Thoracic aorta (tissue), 2 donors: ENCODE data around the gene DCHS2. TPM values are rescaled to one million over a fixed set of nuclear protein-coding genes. Genes with fewer than 3 reads are reported as not detected.

Experiments
- ATAC-seq: fragments of 150-250 bp; one replicate; pipeline ENCODE4 v1.8.0; 2017; ENCODE audit warnings: low read depth; ENCODE audit not compliant: insufficient number of reproducible peaks, low FRiP score
- DNase-seq: peaks from one replicate; pipeline ENCODE4 v3.0.0-alpha.2; 2020; ENCODE audit warnings: low spot score
- H3K27ac ChIP-seq, 2 donors: fragments of 200-600 bp; sonication (generic); 1 replicate in 1 of 2; 2 replicates in 1 of 2; pipeline ENCODE4 v1.5.1; 2016; ENCODE audit warnings: mild to moderate bottlenecking in 2 of 2, moderate library complexity in 2 of 2
- H3K27me3 ChIP-seq: fragments of 200-600 bp; sonication (generic); replicated peaks from 2 replicates; pipeline ENCODE4 v1.6.0; 2016; ENCODE audit warnings: mild to moderate bottlenecking; ENCODE audit not compliant: insufficient read depth
- H3K36me3 ChIP-seq: fragments of 200-600 bp; sonication (generic); one replicate; pipeline ENCODE4 v1.5.1; 2016
- H3K4me1 ChIP-seq, 2 donors: fragments of 200-600 bp; sonication (generic); 1 replicate in 1 of 2; 2 replicates in 1 of 2; pipeline versions ENCODE4 v1.5.1 to v1.6.0; 2016; ENCODE audit warnings: low read depth in 2 of 2, mild to moderate bottlenecking in 1 of 2; ENCODE audit not compliant: control insufficient read depth in 1 of 2
- H3K4me3 ChIP-seq: fragments of 200-600 bp; sonication (generic); 2 replicates; pipeline ENCODE4 v1.5.1; 2016; ENCODE audit warnings: mild to moderate bottlenecking
- H3K9me3 ChIP-seq: fragments of 200-600 bp; sonication (generic); 2 replicates; pipeline ENCODE4 v1.5.1; 2016
- total RNA-seq, 2 donors: library from RNA; depleted of rRNA; stranded (reverse); fragments of >200 nt; gene quantifications; one replicate each; pipeline versions ENCODE4 v1.1.0 to v1.2.3, GENCODE V29; 2016
- TF ChIP-seq, protein P1 (sequence below): fragments of 200-600 bp; sonication (generic); IDR thresholded peaks from one replicate; pipeline ENCODE4 v1.5.1; 2019; ENCODE audit warnings: antibody characterized with exemption

The DCHS2 gene
- total RNA-seq, 2 donors from 2014 or later: 0.35 TPM; not detected in 1

DNA sequence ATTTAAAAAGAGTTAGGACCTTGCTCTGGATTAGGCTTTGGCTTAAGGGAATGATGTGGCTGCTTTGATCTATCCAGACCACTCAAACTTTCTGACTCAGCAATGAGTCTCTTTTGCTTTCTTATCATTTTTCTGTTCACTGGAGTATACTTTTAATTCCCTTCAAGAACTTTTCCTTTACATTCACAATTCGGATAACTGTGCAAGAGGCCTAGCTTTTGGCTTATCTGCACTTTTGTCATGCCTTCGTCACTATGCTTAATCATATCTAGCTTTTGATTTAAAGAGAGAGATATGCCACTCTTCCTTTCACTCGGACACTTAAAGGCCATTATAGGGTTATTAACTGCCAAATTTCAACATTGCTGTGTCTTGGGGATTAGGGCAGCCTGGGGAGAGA lies 147.9 kb downstream of the DCHS2 start:
- H3K27ac ChIP-seq: no peak overlapping the region
- no peaks in the 10 kb centered on the region for H3K36me3 ChIP-seq
- H3K4me3 ChIP-seq: no peak overlapping the region
- no peaks in the 10 kb centered on the region for H3K9me3 ChIP-seq
- no peaks in the 10 kb centered on the region for H3K27me3 ChIP-seq
- TF ChIP-seq, protein P1, sequence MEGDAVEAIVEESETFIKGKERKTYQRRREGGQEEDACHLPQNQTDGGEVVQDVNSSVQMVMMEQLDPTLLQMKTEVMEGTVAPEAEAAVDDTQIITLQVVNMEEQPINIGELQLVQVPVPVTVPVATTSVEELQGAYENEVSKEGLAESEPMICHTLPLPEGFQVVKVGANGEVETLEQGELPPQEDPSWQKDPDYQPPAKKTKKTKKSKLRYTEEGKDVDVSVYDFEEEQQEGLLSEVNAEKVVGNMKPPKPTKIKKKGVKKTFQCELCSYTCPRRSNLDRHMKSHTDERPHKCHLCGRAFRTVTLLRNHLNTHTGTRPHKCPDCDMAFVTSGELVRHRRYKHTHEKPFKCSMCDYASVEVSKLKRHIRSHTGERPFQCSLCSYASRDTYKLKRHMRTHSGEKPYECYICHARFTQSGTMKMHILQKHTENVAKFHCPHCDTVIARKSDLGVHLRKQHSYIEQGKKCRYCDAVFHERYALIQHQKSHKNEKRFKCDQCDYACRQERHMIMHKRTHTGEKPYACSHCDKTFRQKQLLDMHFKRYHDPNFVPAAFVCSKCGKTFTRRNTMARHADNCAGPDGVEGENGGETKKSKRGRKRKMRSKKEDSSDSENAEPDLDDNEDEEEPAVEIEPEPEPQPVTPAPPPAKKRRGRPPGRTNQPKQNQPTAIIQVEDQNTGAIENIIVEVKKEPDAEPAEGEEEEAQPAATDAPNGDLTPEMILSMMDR: no peak
- no peaks in the 10 kb centered on the region for H3K4me1 ChIP-seq
- DNase-seq: no peak
- no peak for ATAC-seq

DNA sequence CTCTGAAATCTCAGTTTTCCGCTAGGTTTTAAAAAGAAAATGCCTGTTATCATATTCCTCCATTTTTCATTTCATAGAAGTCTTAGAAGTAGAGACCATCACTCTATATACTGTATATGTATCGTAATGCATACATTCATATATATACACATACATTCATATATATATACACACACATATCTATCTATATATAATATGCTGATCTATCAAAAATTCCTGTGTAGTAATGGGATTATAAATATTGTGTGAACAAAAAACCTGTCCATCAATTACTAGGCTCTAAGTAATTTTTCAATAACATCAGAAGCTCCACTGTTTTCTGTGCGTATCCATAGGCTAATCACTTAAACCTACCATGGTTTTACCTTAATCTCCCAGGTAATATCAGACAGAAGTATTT lies 150.2 kb downstream of the DCHS2 start:
- no peaks in the 10 kb centered on the region for H3K27me3 ChIP-seq
- H3K4me3 ChIP-seq: no peak overlapping the region
- no peaks in the 10 kb centered on the region for H3K36me3 ChIP-seq
- ATAC-seq: no peak
- no peak for DNase-seq
- no peak overlapping the region for H3K27ac ChIP-seq
- no peaks in the 10 kb centered on the region for H3K4me1 ChIP-seq
- TF ChIP-seq, protein P1: no peak
- no peaks in the 10 kb centered on the region for H3K9me3 ChIP-seq

DNA sequence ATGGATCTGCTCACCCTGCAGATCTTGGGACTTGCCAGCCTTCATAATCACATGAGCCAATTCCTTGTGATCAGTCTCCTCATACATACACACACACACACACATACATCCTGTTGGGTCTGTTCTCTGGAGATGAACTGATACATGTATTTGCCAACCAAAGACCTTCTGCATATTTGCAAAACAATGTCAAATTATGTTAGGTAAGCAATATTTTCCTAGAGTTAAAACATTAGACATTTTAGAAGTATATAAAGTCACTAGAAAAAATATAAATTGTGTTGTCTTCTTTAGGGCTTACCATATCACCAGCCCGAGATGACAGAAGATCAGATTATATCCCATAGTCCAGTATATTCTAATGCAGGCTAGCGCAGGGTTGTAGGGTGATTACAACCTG lies 156.0 kb downstream of the DCHS2 start:
- TF ChIP-seq, protein P1: no peak
- DNase-seq (no peak), ATAC-seq (no peak)
- H3K4me1 ChIP-seq: peaks cover 0 to 8% of the 10 kb centered on the region in 2 donors
- H3K27ac ChIP-seq: no peak overlapping the region
- no peak overlapping the region for H3K4me3 ChIP-seq
- no peaks in the 10 kb centered on the region for H3K36me3 ChIP-seq
- H3K9me3 ChIP-seq: no peaks in the 10 kb centered on the region
- H3K27me3 ChIP-seq: peaks cover 5% of the 10 kb centered on the region

DNA sequence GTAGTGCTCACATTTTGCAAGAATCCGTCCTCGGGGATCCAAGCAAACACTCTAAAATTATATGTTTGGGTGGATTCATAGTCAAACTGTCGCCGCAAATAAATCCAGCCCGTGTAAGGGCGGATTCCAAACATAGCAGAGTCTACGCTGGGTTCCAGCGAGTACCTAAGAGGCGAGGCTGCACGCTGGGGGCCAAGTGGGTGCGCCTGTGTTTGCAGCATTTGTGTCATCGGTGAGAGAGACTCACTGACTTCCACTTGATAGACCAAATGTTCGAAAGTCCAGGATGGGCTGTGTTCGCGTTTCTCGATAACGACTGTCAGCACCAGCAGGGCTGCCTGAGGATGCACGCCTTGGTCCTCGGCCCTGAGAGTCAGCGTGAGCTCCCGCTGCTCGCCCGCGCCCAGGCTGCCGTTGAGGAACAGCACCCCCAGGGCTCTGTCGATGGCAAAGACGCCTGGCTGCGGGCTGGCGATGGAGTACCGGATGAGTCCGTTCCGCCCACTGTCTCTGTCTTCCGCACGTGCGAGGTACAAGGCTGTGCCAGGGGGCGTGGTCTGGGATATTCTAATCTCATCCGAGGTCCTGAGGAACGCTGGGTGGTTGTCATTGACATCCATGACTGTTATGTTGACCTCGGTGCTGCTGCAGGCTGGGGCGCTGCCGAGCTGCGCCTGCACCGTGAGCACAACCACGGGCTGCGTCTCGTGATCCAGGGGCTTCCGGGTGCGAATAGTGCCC lies 158.7 kb downstream of the DCHS2 start:
- Histone ChIP-seq H3K27ac (no peak overlapping the region), H3K9me3 (no peaks in the 10 kb centered on the region), H3K4me1 (peaks cover 0 to 8% of the 10 kb centered on the region in 2 donors), H3K36me3 (no peaks in the 10 kb centered on the region), H3K27me3 (peaks cover 5% of the 10 kb centered on the region), H3K4me3 (peak overlapping the region; percentile 62)
- ATAC-seq (no peak), DNase-seq (no peak)
- TF ChIP-seq, protein P1: no peak

DNA sequence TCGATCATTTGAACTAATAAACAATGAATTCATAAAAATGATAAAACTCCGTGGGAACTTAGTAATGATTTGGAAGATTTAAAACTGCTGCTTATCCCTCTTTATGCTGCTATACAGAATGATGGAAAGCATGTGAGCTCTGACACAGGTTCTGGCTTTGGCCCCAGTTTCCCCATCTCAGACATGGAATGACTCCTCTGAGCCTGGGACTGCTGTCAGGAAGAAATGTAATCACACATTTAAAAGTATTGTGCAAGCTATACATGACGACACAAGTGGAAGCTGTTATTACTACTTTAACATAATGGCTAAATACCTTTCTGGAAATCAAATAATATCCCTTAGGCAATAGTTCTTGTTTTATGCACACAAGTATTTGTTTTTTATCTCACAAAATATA lies 161.7 kb downstream of the DCHS2 start:
- TF ChIP-seq, protein P1: no peak
- Histone ChIP-seq H3K9me3 (no peaks in the 10 kb centered on the region), H3K36me3 (no peaks in the 10 kb centered on the region), H3K4me1 (peaks cover 0 to 8% of the 10 kb centered on the region in 2 donors), H3K27ac (no peak overlapping the region), H3K27me3 (peaks cover 5% of the 10 kb centered on the region), H3K4me3 (no peak overlapping the region)
- DNase-seq: no peak
- no peak for ATAC-seq
